HG03196 (cell line): ENCODE results near the gene S1PR3.

ENCODE experiments used
- ATAC-seq: cut with Tn5 transposase; IDR thresholded peaks from one replicate; pipeline ENCODE4 v1.9.1; 2021; ENCODE audit not compliant: unreplicated experiment

Gene S1PR3

DNA sequence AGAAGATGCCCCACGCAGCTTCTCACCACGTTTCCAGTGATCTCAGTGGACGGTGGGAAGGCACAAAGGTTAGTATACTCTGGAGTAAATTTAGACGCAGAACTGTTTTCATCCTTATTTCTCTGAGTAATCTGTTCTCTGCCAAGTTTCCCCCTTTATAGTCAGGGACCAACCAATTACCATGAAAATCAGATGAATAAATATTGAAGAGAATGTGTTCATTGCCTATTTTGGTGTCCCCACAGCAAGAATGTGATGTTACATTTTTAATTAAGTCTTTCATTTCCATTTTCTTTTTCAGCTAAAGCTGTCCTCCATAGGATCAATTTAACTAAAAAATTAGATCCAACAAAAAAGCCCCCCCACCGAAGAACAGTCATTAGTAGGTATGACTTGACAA, 41.4 kb downstream of the S1PR3 start:
- ATAC-seq = no peak

DNA sequence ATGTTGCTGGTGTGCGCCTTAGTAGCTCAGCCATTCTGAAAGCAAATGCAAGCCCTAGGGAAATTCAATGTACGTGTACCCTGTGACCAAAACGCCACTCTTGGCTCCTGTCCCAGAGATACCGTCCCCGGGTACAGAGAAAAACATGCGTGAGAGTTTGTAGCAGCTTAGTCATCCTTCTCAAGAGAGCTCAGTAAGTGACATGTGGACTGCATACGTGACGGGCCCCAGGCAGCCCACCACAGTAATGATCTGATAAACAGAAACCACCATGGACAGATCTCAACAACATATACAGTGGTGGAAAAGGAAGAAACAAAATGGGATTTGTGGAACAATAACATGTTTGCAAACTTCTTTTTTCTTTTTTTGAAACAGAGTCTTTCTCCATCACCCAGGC, 45.1 kb downstream of the S1PR3 start:
- no peak for ATAC-seq

DNA sequence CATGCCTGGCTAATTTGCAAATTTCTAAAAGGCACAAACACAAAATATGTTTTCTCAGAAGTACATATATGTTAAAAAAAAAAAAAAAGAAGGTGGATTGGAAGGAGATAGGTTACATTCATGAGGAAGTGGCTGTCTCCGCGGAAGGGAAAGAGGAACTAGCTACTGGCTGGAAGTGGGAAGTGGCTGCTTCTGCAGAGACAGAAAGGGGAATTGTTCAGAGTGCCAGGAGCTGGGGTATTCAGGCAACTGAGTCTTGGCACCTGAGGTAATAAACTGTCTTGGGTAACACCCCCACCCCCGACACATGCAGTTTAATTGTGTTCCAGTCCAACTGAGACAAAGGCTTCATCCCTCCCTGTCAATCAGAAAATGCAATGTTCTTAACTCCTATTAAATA, 45.6 kb downstream of the S1PR3 start:
- ATAC-seq = no peak

DNA sequence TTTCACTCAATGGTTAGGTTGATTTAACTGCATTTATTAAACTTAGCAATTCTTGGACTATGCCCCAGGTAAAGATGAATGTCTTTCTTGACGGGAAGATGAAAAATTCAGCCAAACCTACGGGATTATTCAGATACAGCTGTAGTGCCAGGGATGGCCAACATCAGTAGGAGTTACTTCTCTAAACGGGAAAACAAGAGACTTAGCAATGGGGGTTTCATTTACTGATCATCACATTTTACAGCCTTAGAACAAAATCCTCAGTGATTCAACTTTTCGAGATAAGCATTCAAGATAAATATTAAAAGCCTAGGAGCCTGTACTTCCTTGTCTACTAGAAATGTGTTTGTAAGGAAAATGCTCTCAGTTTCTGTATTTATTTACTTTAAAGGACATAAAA, 46.1 kb downstream of the S1PR3 start:
- ATAC-seq = no peak

DNA sequence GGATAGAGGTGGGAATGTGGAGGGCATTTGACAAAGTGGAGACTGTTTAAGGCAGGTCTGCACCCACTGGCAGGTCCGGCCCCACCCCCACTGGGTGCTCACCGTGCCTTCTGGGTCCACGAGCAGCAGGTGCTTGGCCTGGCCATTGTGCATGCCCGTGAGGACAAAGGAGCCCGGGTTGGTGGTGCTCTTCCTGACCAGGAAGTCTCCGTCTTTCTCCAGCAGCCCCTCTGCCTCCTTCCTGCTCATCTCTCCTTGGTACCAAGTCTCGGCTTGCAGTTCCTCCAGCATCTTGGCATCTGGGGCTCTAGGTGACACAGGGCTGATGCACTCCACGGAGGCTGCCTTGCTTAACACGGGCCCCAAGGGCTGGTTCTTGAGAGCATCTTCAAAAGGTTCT, 46.6 kb downstream of the S1PR3 start:
- no peak for ATAC-seq

DNA sequence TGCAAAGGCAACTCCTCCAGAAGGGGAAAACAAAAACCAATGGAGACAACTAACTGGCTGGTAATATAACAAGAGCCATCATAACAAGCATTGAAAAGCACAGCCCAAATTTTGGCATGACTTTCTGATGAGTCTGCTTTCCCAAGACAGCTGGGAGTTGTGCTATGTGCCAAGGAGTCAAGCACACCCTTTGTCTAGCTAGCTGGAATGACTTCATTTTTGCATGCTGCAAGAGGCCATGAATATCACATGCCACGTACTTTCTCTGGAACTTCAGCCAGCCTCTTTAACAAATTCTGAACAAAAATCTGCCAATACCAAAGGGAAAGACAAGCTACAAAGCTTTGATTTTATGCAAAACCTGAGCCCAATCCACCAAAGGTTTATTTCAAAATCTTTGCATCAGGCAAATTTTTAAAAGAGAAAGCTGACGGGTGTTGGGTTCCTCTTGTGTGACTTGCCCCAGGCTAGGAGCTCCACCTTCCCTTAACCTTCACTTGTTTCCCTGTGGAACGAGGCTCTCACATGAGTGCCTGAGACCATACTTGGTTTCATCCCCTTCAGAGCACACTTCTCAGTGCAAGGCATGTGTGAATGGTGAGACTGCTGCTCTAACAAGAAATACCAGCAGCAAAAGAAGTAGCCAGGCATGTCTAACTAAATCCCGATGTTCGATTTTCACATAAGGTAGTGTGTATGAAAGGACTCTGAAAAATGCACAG, 47.3 kb downstream of the S1PR3 start:
- ATAC-seq = no peak

DNA sequence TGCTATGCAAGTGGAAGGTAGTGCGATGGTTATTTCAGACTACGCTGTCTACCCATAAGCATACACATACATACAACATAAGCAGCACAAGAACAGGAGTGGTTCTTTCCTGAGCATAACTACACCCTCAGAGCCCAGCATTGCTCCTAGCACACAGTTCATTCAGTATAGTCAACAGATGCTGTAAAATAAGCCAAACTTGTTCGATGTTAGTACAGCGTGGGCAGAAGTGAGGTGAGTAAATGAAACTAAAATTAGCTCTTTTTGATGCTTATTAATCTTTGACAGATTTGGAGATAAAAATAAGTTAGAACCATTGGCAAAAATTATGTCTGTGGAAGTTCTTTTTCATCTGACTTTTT, 47.8 kb downstream of the S1PR3 start:
- no peak for ATAC-seq

DNA sequence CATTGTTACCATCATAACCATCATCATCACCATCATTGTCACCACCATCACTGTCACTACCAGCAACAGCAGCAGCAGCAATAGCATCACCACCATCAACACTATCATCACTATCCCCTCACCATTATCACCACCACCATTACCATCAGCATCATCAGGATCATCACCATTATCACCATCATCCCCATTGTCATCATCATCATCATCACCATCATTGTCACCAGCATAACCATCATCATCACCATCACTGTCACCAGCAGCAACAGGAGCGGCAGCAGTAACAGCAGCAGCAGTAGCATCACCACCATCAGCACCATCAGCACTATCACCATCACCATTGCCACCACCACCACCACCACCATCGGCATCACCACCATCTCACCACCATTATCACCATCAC, 48.4 kb downstream of the S1PR3 start:
- ATAC-seq = no peak

DNA sequence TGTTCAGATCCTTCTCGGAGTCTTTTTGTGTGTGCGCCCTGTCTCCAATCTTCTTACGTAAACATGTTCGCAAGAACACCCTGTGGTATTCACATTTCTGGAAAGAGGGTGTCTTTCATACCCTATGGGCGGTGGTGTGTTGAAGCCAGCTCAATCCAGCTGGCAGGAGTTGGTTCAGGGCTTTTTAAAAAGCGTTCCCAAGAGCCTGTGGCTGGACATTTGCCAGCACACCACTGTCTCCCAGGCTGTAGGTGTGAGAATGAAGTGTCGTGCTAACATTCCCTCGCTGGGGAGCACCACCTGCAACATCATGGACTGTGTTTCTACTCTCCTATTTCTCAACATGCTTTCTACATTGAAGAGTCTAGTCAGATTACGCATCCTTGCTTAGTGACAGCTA, 51.7 kb downstream of the S1PR3 start:
- ATAC-seq = no peak

DNA sequence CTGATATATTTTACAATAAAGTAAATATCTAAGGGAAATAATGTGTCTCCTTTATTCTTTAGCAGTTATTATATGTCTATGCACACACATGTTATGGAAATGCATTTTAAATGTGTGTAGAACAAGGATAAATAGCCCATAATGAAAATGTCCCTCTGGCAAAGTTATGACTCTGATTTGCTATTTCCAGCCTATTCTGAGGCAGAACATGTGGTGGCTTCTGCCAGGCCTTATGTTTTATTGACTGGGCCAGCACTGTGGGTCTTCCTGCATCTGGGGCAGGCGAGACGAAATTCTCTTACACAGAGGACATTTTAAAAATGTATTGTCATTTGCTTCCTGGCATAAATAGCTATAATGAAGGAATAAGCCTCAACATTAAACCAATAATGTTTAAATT, 52.8 kb downstream of the S1PR3 start:
- no peak for ATAC-seq

DNA sequence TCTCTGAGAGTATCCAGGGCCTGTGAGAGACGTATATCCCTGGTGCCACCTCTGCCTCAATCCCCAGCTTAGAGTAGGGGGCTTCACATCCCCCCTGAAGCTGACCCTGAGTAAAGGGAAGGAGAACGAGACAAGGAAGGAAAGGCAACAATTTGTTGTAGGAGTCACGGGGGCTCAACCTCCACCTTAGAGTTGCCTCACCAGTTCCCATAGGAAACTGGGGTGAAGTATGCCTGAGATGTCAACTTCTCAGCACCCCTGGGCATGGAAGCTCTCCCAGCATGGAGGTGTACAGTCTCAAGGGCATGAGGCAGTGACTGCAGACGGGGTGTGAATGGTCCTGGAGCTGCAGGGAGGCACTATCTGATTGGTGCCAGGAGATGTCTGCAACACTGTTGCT, 53.6 kb downstream of the S1PR3 start:
- no peak for ATAC-seq

DNA sequence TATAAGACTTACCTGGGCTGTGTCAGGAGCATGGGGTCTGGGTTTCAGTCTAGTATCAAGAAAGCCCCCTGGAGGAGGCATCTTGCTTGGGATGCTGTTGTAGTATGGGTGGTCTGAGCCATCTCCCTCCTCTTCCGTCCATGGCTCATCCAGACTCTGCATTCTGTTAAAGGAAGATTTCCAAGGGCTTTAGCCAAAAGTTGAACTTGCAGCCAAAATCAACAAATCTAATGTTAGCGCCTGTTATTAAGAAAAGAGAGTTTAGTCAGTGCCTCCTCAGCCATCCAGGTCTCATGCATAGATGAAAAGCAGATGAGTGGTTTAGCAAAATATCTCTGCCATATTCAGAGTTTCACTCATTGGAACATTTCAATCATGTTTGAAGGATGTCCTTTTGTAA, 55.6 kb downstream of the S1PR3 start:
- no peak for ATAC-seq

DNA sequence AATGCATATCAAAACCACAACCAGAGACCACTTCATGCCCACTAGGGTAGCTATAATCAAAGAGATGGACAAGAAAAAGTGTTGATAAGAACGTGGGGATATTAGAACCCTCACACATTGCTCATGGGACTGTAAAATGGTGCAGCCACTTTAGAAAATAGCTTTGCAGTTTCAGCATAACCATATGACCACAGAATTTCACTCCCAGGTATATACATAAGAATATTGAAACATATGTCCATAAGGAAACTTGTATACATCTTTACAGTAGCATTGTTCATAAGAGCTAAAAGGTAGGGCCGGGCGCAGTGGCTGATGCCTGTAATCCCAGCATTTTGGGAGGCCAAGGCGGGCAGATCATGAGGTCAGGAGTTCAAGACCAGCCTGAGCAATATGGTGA, 56.4 kb downstream of the S1PR3 start:
- no peak for ATAC-seq

DNA sequence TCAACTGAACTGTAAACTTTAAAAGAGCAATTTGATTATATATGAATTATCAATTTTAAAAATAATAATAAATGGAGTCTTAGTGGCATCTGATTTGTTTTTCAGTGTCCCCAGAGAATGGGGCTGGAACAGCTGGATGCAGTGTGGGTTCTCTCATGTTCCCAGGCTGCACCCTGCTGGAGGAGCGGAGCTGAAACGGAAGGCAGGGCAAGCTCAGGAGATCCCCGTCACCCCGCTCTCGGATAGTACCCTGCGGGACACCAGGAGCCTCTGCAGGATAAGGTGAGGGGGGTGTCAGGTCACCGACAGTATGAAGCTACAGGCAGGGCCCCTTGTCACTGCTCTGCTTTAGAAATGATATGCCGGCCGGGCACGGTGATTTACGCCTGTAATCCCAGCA, 57.3 kb downstream of the S1PR3 start:
- no peak for ATAC-seq

DNA sequence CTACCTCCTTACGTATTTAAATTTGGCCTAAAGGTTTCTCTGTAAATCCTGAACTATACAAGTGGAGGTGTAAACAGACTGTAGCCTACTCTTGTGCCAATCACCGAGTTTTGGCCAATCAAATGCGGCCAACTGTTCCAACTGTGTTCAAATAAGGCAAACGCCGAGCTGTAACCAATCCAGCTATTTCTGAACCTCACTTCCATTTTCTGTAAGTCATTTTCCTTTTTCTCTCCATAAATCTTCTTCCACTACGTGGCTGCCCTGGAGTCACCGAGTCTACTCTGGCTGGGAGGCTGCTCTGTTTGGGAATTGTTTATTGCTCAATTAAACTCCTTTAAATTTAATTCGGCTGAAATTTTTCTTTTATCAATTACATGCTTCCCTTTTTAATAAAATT, 58.4 kb downstream of the S1PR3 start:
- no peak for ATAC-seq

DNA sequence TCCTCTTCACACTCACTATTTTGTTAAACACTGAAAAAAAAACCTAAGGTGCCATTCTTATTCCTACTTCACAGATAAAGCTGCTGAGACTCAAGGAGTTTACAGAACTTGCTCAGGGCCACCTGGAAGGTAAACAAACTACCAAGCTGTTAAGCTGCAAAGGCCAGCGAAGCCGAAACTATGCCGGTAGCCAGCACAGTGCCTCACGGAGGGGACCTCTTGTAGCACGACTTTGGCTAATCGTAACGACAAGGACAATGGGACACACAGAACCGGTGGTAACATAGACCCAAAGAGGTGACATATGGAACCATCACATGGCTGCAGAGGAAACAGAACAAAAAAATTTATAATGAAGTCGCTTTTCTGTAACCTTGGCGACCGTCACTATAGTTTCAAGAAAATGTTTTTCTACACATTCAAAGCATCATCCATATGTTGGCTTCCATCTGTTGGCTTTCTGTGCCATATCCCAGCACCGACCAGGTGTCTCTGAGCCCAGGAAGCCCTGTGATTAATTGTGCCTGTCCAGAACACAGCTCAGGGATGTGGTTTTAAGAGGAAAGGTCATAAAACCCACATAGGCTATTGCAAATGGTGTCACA, 60.3 kb downstream of the S1PR3 start:
- no peak for ATAC-seq

DNA sequence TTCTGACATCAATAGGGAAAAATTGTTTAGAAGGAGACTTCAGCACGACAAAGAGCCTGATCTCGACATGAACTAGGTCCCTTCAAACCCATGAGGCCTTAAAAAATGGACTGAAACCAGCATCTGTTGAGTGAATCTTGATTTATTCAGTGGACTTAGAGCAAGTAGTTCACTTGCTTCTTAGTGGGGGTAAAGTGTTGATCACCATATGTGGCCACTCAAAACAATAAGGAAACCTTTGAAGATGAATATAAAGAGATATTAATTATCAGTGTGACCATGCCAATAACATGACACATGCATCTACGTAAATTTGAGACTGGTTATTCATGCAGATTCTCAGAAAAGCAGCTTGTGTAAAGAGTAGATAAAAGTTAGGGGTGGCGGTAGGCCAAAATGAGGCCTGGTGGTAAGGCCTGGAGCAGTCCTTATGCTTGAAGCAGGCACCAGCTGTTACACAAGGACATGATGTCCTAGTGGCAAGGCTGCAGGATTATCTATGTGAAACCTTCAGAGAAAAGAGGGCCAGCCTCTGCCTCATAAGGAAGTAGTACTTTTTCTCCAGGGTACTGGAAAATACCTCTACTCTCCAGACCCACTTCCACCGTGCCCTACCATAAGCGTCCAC, 61.3 kb downstream of the S1PR3 start:
- no peak for ATAC-seq

DNA sequence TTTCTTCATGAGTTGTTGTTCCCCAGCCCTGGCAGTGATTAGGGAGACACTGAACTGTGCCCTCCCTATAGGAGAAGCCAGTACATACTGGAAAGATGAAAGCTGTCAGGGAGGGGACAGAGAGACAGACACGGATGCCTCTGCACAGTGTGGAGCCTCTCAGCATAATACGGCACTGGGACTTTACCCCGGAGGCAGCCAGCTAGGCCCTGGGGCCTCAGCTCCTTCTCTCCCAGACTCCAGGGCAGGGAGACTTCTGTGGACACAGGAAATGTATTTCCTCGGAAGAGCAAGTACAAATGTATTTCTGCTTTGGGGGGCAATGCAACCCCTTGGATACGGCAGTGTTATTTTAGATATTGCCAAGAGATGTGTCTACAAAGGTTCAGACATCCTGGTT, 62.0 kb downstream of the S1PR3 start:
- no peak for ATAC-seq
